Activated T-cell treated with anti-CD3 and anti-CD28 coated beads, Interleukin-2, amount 50 U/mL, for 72 hours (primary cell): ENCODE results near the gene LDLRAD4. TPM values are rescaled to one million over a fixed set of nuclear protein-coding genes. Genes with fewer than 3 reads are reported as not detected.

ENCODE experiments used
- ATAC-seq, 2 donors: fragments of 150-1000 bp; cut with Tn5 transposase; replicated peaks in 1 of 2; 2 replicates each; pipeline ENCODE4 v1.10.0; 2021; ENCODE audit warnings: moderate library complexity in 2 of 2, mild to moderate bottlenecking in 1 of 2
- DNase-seq, 2 donors: peaks; one replicate each; pipeline ENCODE4 v3.0.0; 2021 to 2022; ENCODE audit warnings: mixed read lengths in 1 of 2
- H3K27ac Mint-ChIP-seq: one replicate; pipeline ENCODE4 v1.8.0; 2022; ENCODE audit warnings: mild to moderate bottlenecking, moderate library complexity, mixed read lengths
- H3K27me3 Mint-ChIP-seq: one replicate; pipeline ENCODE4 v1.8.0; 2022; ENCODE audit warnings: low read depth, mixed read lengths
- H3K36me3 Mint-ChIP-seq, 2 donors: one replicate each; pipeline ENCODE4 v1.8.0; 2022; ENCODE audit warnings: mixed read lengths in 2 of 2, mild to moderate bottlenecking in 1 of 2; ENCODE audit not compliant: insufficient read depth in 2 of 2
- H3K4me1 Mint-ChIP-seq: one replicate; pipeline ENCODE4 v1.8.0; 2022; ENCODE audit warnings: low read depth, mixed read lengths
- H3K4me3 Mint-ChIP-seq, 2 donors: one replicate each; pipeline ENCODE4 v1.8.0; 2022; ENCODE audit warnings: mild to moderate bottlenecking in 2 of 2, mixed read lengths in 2 of 2, moderate library complexity in 2 of 2
- H3K9me3 Mint-ChIP-seq, 2 donors: one replicate each; pipeline ENCODE4 v1.8.0; 2022; ENCODE audit warnings: mixed read lengths in 2 of 2
- total RNA-seq, 2 donors: library from RNA; stranded (reverse); gene quantifications; one replicate each; pipeline ENCODE4 v1.2.3, GENCODE V29; 2022

The LDLRAD4 gene
- total RNA-seq, 2 donors from 2014 or later: 46.0 to 47.2 TPM

DNA sequence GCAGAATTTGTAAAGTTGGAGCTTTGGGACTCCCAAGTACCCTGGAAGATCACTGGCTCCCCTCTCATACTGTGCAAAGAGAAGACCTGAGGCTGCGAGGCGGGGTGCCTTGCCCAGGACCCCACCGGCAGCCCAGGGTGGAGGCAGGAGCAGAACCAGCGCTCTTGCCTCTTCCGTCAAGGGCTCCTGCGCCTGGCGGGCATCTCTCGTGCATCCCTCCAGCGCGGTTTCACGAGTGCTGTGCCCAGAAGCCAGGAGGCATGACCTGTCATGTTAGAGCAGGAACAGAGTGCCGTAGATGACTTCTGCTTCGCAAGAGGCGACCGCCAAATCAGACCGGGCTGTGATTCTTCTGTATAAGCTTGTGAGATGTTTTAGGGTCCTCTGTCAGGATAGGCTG, 77.3 kb downstream of the LDLRAD4 start:
- H3K27ac Mint-ChIP-seq: no peak overlapping the region
- H3K4me3 Mint-ChIP-seq: no peak overlapping the region
- no peaks in the 10 kb centered on the region for H3K27me3 Mint-ChIP-seq
- H3K36me3 Mint-ChIP-seq: no peaks in the 10 kb centered on the region
- DNase-seq (no peak), ATAC-seq (no peak)
- H3K9me3 Mint-ChIP-seq: no peaks in the 10 kb centered on the region
- H3K4me1 Mint-ChIP-seq: peaks cover 65% of the 10 kb centered on the region

DNA sequence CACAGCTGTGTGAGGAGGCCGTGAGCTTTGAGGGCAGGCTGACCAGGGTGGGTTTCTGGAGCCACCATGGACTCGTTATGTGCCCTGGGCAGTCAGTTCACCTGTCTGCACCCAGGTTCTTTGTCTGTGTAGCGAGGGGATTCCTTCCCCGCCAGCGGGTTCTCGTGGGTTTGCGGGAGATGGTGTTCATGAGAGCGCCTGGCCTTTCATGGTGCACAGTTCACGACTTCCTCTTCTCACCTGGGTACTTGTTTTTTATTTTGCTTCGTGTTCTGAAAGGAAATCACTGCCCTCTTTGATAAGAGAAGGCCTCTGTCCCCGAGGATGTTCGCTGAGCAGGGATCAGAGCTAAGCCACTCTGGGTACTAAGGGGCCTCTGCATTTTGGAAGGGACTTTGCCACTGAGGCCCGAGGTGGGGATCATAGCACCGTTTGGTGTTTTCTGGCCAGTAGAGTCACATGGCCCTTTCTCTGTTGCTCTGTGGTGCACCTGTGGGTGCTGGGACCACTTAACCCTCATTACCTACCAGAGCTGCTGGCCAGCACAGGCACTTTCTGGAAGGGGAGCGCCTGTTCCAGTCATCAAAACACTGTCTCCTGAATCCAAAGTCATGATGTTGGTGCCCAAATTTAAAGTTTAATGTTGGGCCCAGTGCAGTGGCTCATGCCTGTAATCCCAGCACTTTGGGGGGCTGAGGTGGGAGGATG, 78.5 kb downstream of the LDLRAD4 start:
- no peaks in the 10 kb centered on the region for H3K36me3 Mint-ChIP-seq
- H3K4me3 Mint-ChIP-seq: no peak overlapping the region
- H3K27me3 Mint-ChIP-seq: no peaks in the 10 kb centered on the region
- peaks cover 59% of the 10 kb centered on the region for H3K4me1 Mint-ChIP-seq
- DNase-seq: no peak
- no peak overlapping the region for H3K27ac Mint-ChIP-seq
- H3K9me3 Mint-ChIP-seq: no peaks in the 10 kb centered on the region
- no peak for ATAC-seq

DNA sequence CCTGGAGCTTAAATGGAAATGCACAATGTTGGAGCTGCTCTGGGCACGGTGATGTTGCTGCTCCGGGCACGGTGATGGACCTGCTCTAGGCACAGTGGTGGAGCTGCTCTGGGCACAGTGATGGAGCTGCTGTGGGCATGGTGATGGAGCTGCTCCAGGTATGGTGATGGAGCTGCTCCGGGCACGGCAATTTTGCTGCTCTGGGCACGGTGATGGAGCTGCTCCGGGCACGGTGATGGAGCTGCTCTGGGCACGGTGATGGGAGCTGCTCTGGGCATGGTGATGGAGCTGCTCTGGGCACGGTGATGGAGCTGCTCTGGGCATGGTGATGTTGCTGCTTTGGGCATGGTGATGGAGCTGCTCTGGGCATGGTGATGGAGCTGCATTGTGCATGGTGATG, 79.7 kb downstream of the LDLRAD4 start:
- H3K36me3 Mint-ChIP-seq: peaks cover 0 to 2% of the 10 kb centered on the region in 2 donors
- H3K27ac Mint-ChIP-seq: no peak overlapping the region
- H3K4me3 Mint-ChIP-seq: no peak overlapping the region
- H3K27me3 Mint-ChIP-seq: no peaks in the 10 kb centered on the region
- ATAC-seq: no peak
- peaks cover 61% of the 10 kb centered on the region for H3K4me1 Mint-ChIP-seq
- no peak for DNase-seq
- no peaks in the 10 kb centered on the region for H3K9me3 Mint-ChIP-seq

DNA sequence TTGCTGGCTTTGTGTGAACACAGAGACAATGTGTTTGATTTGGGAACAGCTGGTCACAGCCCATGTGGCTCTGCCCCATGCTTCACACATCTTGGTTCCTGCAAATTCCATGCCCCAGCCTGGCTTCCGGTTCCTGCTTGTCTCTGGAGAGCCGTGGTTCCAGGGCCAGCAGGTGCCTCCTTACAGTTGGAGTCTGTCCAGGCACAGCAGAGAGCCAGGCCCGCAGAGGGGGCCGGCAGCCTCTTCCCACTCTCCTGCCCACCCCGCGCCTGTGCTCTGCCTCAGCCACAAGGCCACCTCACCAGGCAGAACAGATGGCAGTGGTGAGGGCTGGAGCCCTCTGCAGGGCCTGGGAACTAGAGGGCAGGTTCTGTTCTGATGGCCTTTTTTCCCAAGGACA, 81.5 kb downstream of the LDLRAD4 start:
- H3K27me3 Mint-ChIP-seq: no peaks in the 10 kb centered on the region
- DNase-seq (no peak), ATAC-seq (no peak)
- no peak overlapping the region for H3K4me3 Mint-ChIP-seq
- no peaks in the 10 kb centered on the region for H3K9me3 Mint-ChIP-seq
- no peak overlapping the region for H3K27ac Mint-ChIP-seq
- peaks cover 55% of the 10 kb centered on the region for H3K4me1 Mint-ChIP-seq
- H3K36me3 Mint-ChIP-seq: peaks cover 0 to 2% of the 10 kb centered on the region in 2 donors

DNA sequence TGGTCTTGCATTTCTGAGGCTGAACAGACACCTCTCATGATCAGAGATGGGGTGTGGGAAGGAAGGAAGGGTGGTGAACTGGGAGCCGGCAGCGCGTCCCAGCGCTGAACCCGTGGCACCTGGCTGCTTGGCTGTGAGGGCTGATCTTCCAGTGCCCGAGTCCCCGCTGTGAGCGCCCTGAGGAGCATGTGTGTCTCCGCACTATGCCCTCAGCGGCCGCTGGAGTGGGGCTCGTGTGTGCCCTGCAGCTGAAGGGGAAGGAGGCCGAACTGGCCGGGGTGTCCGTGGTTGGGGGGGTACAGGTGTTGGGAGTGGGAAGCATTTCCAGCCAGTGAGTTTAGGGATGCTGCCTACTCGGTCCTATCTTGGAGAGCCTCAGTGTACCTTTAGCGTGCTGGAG, 82.2 kb downstream of the LDLRAD4 start:
- Mint-ChIP-seq H3K27ac (no peak overlapping the region), H3K9me3 (peaks cover 1 to 3% of the 10 kb centered on the region in 2 donors), H3K4me3 (no peak overlapping the region), H3K36me3 (peaks cover 2 to 7% of the 10 kb centered on the region in 2 donors), H3K27me3 (no peaks in the 10 kb centered on the region), H3K4me1 (peaks cover 54% of the 10 kb centered on the region)
- DNase-seq (no peak), ATAC-seq (no peak)

DNA sequence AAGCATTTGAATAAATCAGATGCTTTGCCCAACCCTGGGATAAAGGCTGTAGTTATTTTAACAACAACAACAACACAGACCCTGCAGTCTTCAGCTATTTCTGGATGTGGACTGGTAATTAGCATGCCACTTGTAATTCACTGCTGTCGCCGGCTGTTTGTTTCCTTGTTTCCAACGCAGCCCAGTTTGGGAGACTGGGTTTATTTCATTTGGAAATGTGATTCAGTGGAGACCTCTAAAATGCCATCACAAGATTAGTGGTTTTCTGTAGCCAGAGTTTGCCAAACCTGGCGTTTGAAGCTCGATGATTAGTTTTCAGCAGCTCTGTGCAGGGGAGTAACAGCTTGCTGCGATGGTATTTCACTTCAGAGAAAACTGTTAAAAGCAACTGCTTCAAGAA, 83.5 kb downstream of the LDLRAD4 start:
- Mint-ChIP-seq H3K27ac (no peak overlapping the region), H3K27me3 (no peaks in the 10 kb centered on the region), H3K9me3 (peaks cover 3 to 4% of the 10 kb centered on the region in 2 donors), H3K4me1 (peaks cover 52% of the 10 kb centered on the region), H3K36me3 (peaks cover 3 to 10% of the 10 kb centered on the region in 2 donors), H3K4me3 (no peak overlapping the region)
- ATAC-seq: no peak
- no peak for DNase-seq

DNA sequence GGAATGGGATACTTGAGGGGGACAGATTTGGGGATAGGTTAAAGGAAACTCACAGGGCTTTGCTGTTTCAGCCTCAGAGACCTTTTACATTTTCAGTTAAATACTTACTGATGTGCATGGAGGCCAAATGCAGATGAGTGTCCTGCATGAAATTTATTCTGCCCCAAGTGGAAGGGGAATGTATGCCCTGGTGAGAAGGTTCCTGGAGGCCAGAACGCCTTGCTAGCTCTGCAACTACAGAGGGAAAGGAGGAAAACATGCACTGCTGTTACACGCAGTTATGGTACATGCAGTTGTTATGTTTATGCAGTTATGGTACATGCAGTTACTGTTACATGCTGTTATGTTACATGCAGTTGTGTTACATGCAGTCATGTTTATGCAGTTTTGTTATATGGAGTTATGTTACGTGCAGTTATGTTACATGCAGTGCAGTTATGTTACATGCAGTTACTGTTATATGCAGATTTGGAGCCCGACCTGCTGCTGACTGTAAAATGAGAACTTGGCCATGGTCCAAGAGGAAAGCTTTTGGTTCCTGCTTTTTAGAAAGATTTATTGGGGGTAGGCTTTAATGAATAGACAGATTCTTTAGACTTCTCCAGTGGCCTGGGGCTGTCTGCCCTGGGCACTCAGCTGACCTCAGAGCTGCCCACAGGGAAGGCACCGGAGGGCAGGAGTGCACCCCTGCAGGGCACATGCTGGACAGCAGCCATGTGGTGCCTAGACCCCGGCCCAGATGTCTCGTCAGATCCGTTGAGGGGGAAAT, 84.1 kb downstream of the LDLRAD4 start:
- ATAC-seq (no peak), DNase-seq (no peak)
- Mint-ChIP-seq H3K4me3 (no peak overlapping the region), H3K4me1 (peaks cover 50% of the 10 kb centered on the region), H3K9me3 (peaks cover 3 to 4% of the 10 kb centered on the region in 2 donors), H3K27me3 (no peaks in the 10 kb centered on the region), H3K27ac (no peak overlapping the region), H3K36me3 (peaks cover 3 to 10% of the 10 kb centered on the region in 2 donors)

DNA sequence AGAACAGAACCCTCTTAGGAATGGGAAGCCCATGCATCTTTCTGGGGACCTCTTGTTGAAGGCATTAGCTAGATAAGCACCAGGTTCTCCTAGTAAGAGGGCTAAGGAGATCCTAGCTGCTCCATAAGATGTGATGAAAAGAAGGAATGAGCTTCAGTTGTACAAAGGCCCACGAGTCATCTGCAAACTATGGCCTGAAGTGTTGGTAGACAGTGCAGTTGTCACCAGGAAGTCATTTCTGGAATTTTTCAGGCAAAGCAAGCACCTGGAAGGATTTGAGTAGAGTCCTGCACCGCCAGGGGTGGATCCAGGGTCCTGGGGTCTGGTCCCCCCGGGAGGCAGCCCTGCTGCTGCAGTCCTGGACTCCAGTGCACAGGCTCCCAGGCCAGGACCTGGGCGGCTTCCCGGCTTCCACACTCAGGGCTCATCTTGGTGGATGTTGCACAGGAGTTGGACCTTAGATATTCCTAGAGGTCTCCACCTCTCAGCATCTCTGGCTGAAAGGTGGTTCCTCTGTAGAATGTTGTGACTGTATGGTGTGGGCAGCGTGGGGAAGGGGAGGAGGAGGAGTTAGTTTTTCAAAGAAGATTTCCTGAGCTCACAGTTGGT, 85.3 kb downstream of the LDLRAD4 start:
- no peak overlapping the region for H3K27ac Mint-ChIP-seq
- DNase-seq (no peak), ATAC-seq (no peak)
- H3K9me3 Mint-ChIP-seq: peaks cover 3 to 4% of the 10 kb centered on the region in 2 donors
- H3K4me3 Mint-ChIP-seq: no peak overlapping the region
- no peaks in the 10 kb centered on the region for H3K27me3 Mint-ChIP-seq
- peaks cover 3 to 10% of the 10 kb centered on the region in 2 donors for H3K36me3 Mint-ChIP-seq
- H3K4me1 Mint-ChIP-seq: peaks cover 62% of the 10 kb centered on the region

DNA sequence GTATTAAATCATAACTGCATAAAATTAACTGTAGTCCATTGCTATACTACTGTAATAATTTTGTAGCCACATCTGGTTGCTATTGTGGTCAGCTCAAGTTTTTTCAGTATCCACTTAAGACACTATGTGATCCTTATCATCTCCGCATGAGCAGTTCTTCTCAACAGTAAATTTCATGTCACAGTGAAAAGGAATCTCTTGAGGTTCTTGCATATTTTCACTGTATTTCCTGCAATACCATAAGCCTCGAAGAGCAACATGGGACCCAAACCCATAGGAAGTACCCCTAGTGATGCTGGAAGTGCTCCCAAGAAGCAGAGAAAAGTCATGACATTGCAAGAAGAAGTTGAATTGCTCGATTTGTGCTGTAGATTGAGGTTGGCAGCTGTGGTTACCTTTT, 86.7 kb downstream of the LDLRAD4 start:
- Mint-ChIP-seq H3K27ac (no peak overlapping the region), H3K27me3 (no peaks in the 10 kb centered on the region), H3K4me3 (no peak overlapping the region), H3K4me1 (peaks cover 66% of the 10 kb centered on the region), H3K36me3 (peaks cover 3 to 10% of the 10 kb centered on the region in 2 donors), H3K9me3 (peaks cover 3 to 4% of the 10 kb centered on the region in 2 donors)
- ATAC-seq (no peak), DNase-seq (no peak)

DNA sequence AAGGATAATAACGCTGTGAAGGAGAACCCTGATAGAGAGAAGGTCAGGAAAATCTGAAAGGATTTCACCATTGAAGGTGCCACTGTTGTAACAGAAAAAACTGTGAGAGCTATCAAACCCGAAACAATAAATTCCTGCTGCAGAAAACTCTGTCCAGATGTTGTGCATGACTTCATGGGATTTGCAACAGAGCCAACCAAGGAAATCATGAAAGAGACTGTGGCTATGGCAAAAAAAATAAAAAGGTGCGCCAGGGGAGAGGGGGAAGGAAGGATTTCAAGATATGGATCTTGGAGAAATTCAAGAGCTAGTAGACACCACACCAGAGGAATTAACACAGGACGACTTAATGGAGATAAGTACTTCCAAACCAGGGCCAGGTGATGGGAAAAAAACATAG, 88.0 kb downstream of the LDLRAD4 start:
- H3K27me3 Mint-ChIP-seq: no peaks in the 10 kb centered on the region
- H3K4me3 Mint-ChIP-seq: no peak overlapping the region
- DNase-seq (no peak), ATAC-seq (no peak)
- H3K27ac Mint-ChIP-seq: no peak overlapping the region
- peaks cover 3 to 10% of the 10 kb centered on the region in 2 donors for H3K36me3 Mint-ChIP-seq
- peaks cover 69% of the 10 kb centered on the region for H3K4me1 Mint-ChIP-seq
- peaks cover 3 to 4% of the 10 kb centered on the region in 2 donors for H3K9me3 Mint-ChIP-seq

DNA sequence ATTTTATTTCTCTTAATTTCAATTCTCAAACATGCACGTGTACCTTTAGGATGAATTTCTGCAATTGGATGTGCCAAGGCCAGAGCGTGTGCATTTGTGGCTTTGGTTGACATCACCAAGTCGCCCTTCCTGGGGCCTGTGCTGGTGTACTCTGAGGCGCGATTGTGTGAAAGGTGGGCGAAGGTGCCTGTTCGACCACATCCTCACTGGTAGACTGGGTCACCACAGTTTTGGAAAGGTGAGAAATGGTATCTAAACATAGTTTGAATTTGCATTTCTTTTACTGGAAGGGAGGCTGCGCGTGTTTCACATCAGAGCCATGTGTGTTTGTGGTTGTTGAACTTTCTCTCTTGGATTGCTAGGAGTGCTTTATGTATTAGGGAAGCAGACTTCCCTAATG, 89.8 kb downstream of the LDLRAD4 start:
- Mint-ChIP-seq H3K9me3 (peaks cover 3 to 4% of the 10 kb centered on the region in 2 donors), H3K4me3 (peak overlapping the region in 1 of 2 donors; percentile 2), H3K27me3 (no peaks in the 10 kb centered on the region), H3K4me1 (peaks cover 63% of the 10 kb centered on the region), H3K36me3 (peaks cover 3 to 9% of the 10 kb centered on the region in 2 donors), H3K27ac (no peak overlapping the region)
- ATAC-seq (peak; percentile 80 to 85), DNase-seq (peak; percentile 36 to 51)

DNA sequence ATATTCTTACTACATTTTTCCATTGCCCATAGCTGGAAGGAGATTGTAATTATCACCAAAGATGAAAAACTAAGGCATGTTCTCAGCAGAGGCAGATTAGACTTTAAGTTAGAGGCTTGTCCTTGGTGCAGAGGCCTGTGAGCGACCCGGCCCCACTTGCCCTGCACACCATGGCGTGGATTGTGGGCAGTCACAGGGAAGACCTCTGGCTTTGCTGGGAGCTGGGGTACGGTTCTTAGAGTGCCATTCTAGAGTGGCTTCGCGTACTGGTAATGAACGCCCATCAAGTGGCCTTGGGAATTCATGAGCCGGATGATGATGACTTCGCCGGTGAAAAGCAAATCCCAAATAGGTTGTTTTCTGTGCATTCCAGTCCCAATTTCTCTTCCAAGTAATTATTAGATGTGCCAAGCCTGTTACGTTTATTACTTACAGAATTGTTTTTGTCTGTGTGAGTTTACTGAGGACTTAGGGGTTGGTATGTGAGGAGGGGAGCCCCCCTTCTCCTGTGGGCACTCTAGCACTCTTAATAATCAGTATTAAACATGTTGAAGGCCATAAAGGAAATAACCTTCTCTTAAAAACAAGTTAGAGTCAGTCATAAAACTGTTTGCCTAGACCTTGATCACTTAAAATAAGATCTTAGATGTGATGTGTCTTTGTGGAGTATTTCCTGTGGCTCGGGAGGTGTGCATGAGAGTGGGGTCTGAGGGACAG, 90.6 kb downstream of the LDLRAD4 start:
- H3K36me3 Mint-ChIP-seq: peaks cover 3 to 15% of the 10 kb centered on the region in 2 donors
- ATAC-seq (no peak), DNase-seq (no peak)
- H3K27ac Mint-ChIP-seq: no peak overlapping the region
- H3K4me1 Mint-ChIP-seq: peaks cover 63% of the 10 kb centered on the region
- H3K9me3 Mint-ChIP-seq: peaks cover 4 to 5% of the 10 kb centered on the region in 2 donors
- H3K4me3 Mint-ChIP-seq: no peak overlapping the region
- H3K27me3 Mint-ChIP-seq: no peaks in the 10 kb centered on the region
